Retinal pigment epithelial cell (primary cell): ENCODE measurements around the gene TNFRSF12A.
A peak's percentile ranks its signal among the peaks of the same experiment; 100 is the strongest.

ENCODE experiments used
- DNase-seq: peaks from one replicate; pipeline ENCODE4 v3.0.0-alpha.2; 2010; ENCODE audit warnings: low read depth
- H3K4me3 ChIP-seq: 2 replicates; pipeline ENCODE4 v1.5.1; 2011; ENCODE audit warnings: mild to moderate bottlenecking, low read length, control low read depth, moderate library complexity
- TF ChIP-seq, protein P1 (sequence below): conservative IDR thresholded peaks from 2 replicates; pipeline ENCODE4 v1.5.1; 2011; ENCODE audit warnings: low read depth, low read length, control low read depth, inconsistent platforms

The TNFRSF12A gene, protein sequence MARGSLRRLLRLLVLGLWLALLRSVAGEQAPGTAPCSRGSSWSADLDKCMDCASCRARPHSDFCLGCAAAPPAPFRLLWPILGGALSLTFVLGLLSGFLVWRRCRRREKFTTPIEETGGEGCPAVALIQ

DNA sequence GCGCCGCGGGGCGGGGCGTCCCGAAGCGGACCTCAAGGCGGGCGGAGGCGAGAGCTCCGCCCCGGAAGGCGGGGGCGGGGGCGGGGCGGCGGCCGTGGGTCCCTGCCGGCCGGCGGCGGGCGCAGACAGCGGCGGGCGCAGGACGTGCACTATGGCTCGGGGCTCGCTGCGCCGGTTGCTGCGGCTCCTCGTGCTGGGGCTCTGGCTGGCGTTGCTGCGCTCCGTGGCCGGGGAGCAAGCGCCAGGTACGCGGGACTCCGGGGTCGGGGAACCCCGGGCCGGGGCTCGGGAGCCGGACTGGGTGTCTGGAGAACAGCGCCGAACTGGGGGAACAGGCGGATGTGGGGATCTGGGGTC lies at the start of gene TNFRSF12A:
Gene TNFRSF12A, plus strand, starts transcription at position 122 of the 357 bp plus-strand sequence. Its CDS starts 30 bp downstream, at position 152.
- H3K4me3 ChIP-seq = peak within 1 kb of the TSS; percentile 64
- no peak for DNase-seq
- TF ChIP-seq, protein P1, sequence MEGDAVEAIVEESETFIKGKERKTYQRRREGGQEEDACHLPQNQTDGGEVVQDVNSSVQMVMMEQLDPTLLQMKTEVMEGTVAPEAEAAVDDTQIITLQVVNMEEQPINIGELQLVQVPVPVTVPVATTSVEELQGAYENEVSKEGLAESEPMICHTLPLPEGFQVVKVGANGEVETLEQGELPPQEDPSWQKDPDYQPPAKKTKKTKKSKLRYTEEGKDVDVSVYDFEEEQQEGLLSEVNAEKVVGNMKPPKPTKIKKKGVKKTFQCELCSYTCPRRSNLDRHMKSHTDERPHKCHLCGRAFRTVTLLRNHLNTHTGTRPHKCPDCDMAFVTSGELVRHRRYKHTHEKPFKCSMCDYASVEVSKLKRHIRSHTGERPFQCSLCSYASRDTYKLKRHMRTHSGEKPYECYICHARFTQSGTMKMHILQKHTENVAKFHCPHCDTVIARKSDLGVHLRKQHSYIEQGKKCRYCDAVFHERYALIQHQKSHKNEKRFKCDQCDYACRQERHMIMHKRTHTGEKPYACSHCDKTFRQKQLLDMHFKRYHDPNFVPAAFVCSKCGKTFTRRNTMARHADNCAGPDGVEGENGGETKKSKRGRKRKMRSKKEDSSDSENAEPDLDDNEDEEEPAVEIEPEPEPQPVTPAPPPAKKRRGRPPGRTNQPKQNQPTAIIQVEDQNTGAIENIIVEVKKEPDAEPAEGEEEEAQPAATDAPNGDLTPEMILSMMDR = no peak

DNA sequence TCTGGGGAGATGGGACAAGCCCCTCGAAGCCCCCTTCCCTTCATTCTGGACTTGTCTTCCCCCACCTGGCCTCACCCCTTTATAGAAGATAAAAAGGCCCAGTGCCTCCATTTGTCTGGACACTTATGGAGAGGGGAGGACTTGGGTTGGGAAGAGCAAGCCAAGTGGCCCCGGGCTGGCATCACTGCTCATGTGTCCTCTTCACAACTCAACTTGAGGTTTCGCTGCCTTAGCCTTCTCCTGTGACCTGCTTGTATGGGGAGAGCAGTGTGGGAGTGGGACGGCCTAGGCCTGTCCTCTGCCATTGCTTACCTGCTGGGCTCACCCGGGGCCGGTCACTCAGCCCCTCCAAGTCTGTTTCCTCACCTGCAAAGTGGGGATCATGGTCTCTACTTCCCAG lies 49.6 kb upstream of the TNFRSF12A start:
- H3K4me3 ChIP-seq = peak overlapping the region; percentile 65
- TF ChIP-seq, protein P1 = no peak

GRCh38 chr16:2971134-2971984 lies 48.8 kb upstream of the TNFRSF12A start:
- no peak for DNase-seq
- H3K4me3 ChIP-seq = peak overlapping the region; percentile 65

More for the DNA sequence above, 49.6 kb upstream of the TNFRSF12A start:
- DNase-seq = no peak

DNA sequence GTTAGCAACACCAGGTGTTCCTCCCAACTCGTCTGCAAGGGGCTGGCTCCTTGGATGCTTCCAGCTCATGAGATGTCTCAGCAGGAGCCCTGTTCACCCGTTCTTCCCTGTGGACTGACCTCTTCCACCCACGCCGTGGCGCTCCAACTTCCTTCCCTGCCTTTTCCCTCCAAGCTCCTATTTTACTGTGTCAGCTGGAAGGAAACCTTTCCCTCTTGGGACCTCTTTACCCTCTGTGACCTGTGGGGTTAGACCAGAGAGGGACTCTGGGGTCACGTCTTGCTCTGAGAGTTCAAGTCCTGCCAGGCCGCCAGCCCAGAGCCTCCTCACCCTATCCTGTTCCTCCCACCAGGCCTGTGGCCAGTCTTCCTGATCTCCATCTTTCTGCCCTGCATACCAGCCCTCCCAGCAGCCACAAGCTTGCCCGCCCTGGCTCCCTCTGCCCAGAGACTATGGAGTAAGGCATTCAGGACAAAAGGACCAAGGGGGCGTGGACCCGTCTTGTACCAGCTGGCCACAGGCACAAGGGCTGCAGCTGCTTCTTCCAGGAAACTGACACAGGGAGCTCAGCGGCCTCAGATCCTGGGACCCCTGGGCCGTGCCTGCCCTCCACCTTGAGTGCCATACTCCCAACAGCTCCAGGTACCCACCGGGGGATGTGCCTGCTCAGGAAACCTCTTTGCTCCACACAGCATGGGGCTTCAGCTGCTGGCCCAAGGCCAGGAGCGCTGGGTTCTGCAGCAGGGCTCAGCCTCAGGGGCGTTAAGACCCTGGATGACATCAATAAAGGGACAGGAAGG lies 48.0 kb upstream of the TNFRSF12A start:
- no peak overlapping the region for H3K4me3 ChIP-seq
- TF ChIP-seq, protein P1 = no peak
- no peak for DNase-seq

More at GRCh38 chr16:2971134-2971984, 48.8 kb upstream of the TNFRSF12A start:
- TF ChIP-seq, protein P1 = no peak

- H3K4me3 ChIP-seq = no peak overlapping the region
- TF ChIP-seq, protein P1 = no peak
- no peak for DNase-seq
These were observed 47.1 kb upstream of the TNFRSF12A start for GRCh38 chr16:2973093-2973492.

- TF ChIP-seq, protein P1 = no peak
- DNase-seq = no peak
- no peak overlapping the region for H3K4me3 ChIP-seq
These were observed 46.4 kb upstream of the TNFRSF12A start for GRCh38 chr16:2973605-2974318.
